Dermis blood vessel endothelial cell (primary cell): ENCODE data around the gene EAF1. TPM values are rescaled to one million over a fixed set of nuclear protein-coding genes. Genes with fewer than 3 reads are reported as not detected.

Source experiments
- DNase-seq: peaks from one replicate; pipeline ENCODE4 v3.0.0; 2010
- total RNA-seq: library from RNA; depleted of rRNA; stranded (reverse); fragments of >200 nt; gene quantifications from 2 replicates; pipeline ENCODE4 v1.2.3, GENCODE V29; 2014

Gene EAF1
- total RNA-seq, 1 donor from 2014 or later, result 25.7 TPM

DNA sequence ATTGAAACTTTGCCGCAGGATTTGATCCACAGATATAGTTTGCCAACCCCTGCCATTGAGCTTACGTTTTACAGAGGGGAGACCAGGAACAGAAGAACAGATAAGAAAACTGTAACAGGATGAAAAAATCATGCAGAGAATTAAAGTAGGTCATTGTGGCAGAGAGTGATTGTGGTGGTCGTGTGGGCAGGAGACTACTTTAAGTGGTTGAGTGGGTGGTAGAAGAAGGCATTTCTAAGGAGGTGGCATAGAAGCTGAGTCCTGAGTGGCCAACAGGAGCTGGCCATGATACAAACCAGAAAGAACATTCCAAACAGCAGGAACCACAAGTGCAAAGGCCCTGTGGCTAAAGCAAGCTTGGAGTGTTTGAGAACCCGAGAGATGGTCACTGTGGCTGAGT is 59.6 kb downstream of the EAF1 start:
- no peak for DNase-seq

DNA sequence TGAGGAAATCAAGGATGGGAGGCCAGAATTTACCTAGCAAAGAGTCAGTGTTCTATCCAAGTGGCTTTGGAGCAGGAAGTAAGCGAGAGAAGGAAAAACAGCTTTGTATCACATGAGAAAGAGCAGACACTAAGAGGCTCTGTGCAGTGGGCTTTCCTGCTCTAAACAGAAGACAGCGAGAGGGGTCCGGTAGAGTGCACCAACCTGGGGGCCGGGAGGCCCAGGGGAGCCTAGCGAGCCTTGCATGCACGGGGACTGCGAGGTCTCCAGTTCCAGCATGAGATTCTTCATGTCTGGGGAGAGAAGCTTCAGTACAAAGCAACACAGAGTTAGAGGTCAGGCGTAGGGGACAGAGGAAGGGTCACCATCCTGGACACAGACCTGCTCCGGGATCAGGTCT is 60.6 kb downstream of the EAF1 start:
- no peak for DNase-seq

DNA sequence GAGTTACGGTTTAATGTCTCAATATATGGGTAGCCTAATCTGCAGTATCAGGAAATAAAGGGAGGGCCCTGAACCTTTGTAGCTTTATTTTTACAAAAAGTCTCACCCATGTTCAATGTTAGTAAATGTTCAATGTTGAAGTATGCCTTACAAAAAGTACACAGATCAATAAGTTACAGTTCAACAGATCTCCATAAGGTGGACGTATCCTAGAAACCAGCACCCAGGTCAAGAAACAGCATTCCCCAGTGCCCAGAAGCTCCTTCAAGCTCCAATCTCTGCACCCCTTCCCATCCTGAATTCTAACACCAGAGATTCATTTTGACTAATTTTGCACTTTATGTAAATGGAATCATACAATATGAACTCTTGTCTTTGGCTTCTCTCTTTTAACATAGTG is 62.8 kb downstream of the EAF1 start:
- DNase-seq, result no peak

DNA sequence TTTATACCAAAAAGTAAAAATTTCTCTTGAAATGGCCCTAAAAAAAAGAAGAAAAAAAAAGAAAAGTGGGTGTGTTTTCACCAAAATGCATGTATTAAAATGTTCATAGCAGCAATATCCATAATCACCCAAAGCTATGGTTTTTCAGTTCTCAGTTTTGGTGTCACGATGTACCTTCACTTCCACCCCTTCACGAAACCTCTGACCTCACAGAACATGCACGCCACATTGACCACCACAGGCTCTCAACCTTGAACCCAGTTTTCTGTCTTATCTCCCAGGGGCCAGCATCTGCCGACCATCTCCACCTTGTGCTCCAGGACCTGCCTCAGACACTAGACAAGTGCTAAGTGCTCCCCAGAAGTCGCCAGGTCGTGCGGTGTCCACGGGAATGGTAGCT is 63.7 kb downstream of the EAF1 start:
- no peak for DNase-seq

Other genes with a start within 250 kb of the EAF1 start
- 33.5 and 43.9 TPM in 2 replicates for gene CAPN7, start 221.4 kb upstream of the EAF1 start, total RNA-seq
- 134 and 145 TPM in 2 replicates for gene SH3BP5, start 95.0 kb upstream of the EAF1 start, total RNA-seq
- gene METTL6, start 54 bp upstream of the EAF1 start, total RNA-seq, result 25.4 and 28.2 TPM in 2 replicates
- gene COLQ, start 94.1 kb downstream of the EAF1 start, total RNA-seq, result 1.0 and 1.2 TPM in 2 replicates
- 29.6 and 34.0 TPM in 2 replicates for gene HACL1, start 174.0 kb downstream of the EAF1 start, total RNA-seq
- gene BTD, start 174.1 kb downstream of the EAF1 start, total RNA-seq, result 35.4 and 49.2 TPM in 2 replicates